Motor neuron (in vitro differentiated cells): ENCODE measurements around the gene SDK1. TPM values are rescaled to one million over a fixed set of nuclear protein-coding genes. Genes with fewer than 3 reads are reported as not detected.

Source experiments
- ATAC-seq, 8 experiments: fragments of 200-7000 bp; cut with Tn5 transposase; replicated peaks in 6 of 8; 2 replicates each; pipeline ENCODE4 v1.8.0; 2021; ENCODE audit warnings: mild to moderate bottlenecking in 8 of 8, moderate library complexity in 8 of 8
- H3K27ac ChIP-seq, 2 donors: fragments of 250-450 bp; sonication (Bioruptor Pico); 2 replicates each; pipeline ENCODE4 v1.9.0; 2021; ENCODE audit warnings: antibody characterized with exemption in 2 of 2, mild to moderate bottlenecking in 2 of 2, moderate library complexity in 1 of 2
- H3K4me1 ChIP-seq, 2 donors: fragments of 250-450 bp; sonication (Bioruptor Pico); replicated peaks in 1 of 2; 2 replicates each; pipeline ENCODE4 v1.6.1; 2021; ENCODE audit warnings: antibody characterized with exemption in 2 of 2, mild to moderate bottlenecking in 2 of 2, moderate library complexity in 1 of 2
- H3K4me3 ChIP-seq, 5 donors: fragments of 250-450 bp; sonication (Bioruptor Pico); 2 replicates each; pipeline ENCODE4 v1.9.0; 2021; ENCODE audit warnings: antibody characterized with exemption in 5 of 5, mild to moderate bottlenecking in 5 of 5, moderate library complexity in 4 of 5
- WGBS, 10 experiments: fragments of 450-650 bp; shearing (Covaris generic); methylation state at CpG; one replicate each; pipeline ENCODE4 v1.0.0; 2022; 5-methylcytosine and 5-hydroxymethylcytosine counted together
- in situ Hi-C, 9 experiments: fragments of 400-800 bp; cut with MboI; loops; one replicate each; pipeline ENCODE4 v1.15.0; 2021; ENCODE audit warnings: low sequenced_read_pairs in 9 of 9, low pct_unique_long_range_greater_than_20kb in 2 of 9; ENCODE audit not compliant: unreplicated experiment in 9 of 9
- total RNA-seq, 8 experiments: library from RNA; unstranded; fragments of 300-600 nt; gene quantifications; 2 replicates each; pipeline versions ENCODE4 v1.2.3 to v1.2.4, GENCODE V29; 2022

SDK1 gene
- total RNA-seq, 8 experiments from 2014 or later: 0.66 to 30.6 (median 8.0) TPM

DNA sequence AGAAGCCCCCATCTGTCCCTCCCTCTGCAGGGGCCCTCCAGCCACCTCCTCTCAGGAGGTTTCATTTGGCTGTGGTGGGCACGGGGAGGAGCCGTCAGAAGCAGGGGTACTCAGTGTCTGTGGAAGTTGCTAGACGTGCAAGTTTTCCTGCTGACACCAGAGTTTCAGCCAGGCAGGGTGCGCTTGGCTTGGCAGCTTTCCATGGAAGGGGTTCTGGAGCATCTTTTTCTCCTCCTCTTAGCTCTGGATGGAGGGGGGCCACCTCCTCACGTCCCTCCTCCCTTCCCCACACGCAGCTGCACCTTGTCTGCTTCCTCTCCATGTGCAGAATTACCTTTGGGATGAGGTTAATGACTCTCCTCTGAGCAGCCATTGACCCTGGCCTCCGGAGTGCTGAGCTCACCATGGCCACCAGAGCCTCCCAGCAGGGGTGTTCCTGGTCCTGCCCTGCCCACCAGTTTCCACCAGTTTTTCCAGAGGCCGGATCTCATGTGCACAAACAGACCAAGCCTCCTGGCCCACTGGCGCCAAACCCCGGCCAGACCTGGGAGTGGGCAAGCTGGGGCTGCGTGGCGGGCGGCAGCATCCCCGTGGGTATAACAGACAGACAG is 801.3 kb downstream of the SDK1 start:
- peak in 1 of 8 experiments; percentile 15 for ATAC-seq
- Histone ChIP-seq H3K4me1 (peaks cover 2 to 4% of the 10 kb centered on the region in 2 donors), H3K27ac (no peak overlapping the region), H3K4me3 (no peak overlapping the region)
- in situ Hi-C loops: no loop called here
- WGBS, 10 experiments: 54 to 100% (median 88%) methylated on average over 1 to 11 of the region's 14 CpGs; no CpG with 5 or more reads in 3 of the 10 experiments

DNA sequence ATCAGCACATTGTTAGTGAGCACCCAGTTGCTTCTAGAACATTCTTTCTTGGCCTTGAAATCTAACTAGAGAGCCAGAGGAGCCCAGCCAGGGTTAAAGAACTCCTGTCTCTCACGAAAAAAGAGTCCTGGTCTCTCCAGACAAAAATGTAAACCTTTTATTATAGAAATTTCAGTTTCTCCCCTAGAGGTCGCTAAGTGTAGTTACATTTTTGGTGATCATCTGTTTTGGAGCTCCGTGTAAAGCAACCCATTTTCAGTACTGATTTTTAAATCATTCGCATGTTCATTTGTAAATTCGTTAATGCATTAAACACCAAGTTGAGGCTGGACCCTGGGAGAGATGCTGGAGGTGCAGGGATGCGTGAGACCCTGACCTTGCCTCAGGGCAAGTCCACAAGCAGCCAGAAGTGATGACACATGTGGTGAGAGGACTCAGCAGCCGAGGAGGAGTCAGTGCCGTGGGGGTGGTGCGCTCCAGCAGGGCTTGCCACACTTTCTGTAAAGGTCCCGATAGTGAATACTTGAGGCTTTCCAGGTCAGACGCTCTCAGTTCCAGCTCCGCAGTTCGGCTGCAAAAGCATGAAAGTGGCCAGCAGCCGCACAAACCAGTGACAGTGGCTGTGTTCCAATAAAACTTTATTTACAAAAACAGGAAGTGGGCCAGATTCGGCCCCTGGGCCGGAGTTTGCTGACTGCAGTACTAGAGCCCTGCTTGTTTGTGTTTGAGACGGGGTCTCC is 802.5 kb downstream of the SDK1 start:
- WGBS, 10 experiments: 52 to 90% (median 77%) methylated on average over 1 to 10 of the region's 17 CpGs; no CpG with 5 or more reads in 1 of the 10 experiments
- Histone ChIP-seq H3K27ac (no peak overlapping the region), H3K4me3 (no peak overlapping the region), H3K4me1 (peaks cover 2 to 4% of the 10 kb centered on the region in 2 donors)
- in situ Hi-C loops: no loop called here
- ATAC-seq: no peak

DNA sequence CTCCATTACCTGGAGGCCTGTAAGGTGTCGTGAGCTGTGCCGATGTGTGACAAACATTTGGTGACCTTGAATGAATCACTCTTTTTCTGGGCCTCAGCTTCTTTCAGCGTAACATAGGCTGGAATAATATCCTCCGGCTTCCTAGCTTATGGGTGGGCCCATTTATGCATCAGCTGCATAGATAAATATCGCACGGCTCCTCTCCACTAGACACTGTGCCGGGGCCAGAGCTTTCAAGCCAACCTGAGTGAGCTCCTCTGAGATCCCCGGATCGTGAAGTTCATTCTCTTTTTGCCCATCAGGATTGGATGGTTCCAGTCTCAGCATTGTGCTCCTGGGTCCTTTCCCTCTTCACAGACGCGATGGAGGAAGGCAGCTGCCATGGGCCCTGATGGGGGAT is 806.8 kb downstream of the SDK1 start:
- Histone ChIP-seq H3K4me1 (no peaks in the 10 kb centered on the region), H3K4me3 (no peak overlapping the region), H3K27ac (no peak overlapping the region)
- peak in 1 of 8 experiments; percentile 79 for ATAC-seq
- in situ Hi-C loops: no loop called here
- 33 to 94% (median 82%) methylated on average over 1 to 7 of the region's 11 CpGs; no CpG with 5 or more reads in 3 of the 10 experiments for WGBS, 10 experiments

DNA sequence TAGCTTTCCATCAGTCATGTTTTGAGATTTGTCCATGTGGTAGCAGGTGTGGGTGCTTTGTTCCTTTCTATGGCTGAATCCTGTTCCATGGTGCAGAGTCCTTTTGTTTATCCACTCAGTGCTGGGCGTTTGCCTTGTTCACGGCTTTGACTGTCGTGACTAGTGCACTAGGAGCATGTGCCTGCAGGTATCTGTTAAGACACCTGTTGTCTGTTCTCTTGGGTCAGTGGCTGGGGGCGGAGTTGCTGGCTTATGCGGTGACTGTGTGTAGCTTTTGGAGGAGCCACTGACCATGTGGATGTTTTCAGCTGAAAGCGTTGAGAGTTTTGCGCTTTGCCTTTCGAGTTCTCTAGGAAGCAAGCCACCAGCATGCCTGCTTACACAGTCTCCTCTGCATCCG is 807.9 kb downstream of the SDK1 start:
- in situ Hi-C loops: no loop called here
- no peaks in the 10 kb centered on the region for H3K4me1 ChIP-seq
- no peak overlapping the region for H3K4me3 ChIP-seq
- WGBS, 10 experiments: 42 to 100% (median 91%) methylated on average over 1 to 9 of the region's 9 CpGs; no CpG with 5 or more reads in 3 of the 10 experiments
- peak in 1 of 8 experiments; percentile 25 for ATAC-seq
- H3K27ac ChIP-seq: no peak overlapping the region

DNA sequence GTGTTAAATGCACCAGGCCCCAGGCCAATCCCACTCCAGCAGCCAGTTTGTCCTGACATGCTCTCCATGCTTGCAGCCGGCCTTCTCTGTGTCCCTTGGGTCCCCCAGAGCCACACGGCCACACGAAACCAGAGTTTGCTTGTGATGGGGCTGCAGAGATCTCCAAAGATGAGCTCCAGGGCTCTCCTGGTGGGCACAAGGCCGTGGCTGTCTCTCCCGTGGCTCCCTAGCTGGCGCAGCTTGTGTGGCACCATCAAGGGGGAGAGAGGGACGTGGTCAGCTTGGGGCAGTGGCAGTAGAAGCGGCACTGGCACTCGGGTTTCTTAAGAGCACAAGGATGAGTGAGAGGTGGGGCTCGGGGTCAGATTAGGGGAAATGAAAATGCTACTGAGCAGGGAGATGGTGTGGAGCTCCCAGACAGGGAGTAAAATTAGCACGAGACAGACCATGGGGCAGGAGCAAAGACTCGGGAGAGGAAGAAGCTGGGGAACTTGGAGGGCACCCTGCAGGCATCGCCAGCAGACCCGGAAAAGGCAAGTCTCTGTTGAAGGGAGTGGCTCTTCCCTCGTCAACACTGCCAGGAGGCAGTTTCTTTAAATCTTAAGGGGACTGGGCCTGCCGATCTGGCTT is 808.5 kb downstream of the SDK1 start:
- no peak for ATAC-seq
- in situ Hi-C loops: no loop called here
- WGBS, 10 experiments: 5 to 100% (median 60%) methylated on average over 1 to 11 of the region's 16 CpGs; no CpG with 5 or more reads in 3 of the 10 experiments
- Histone ChIP-seq H3K4me3 (no peak overlapping the region), H3K4me1 (no peaks in the 10 kb centered on the region), H3K27ac (no peak overlapping the region)

DNA sequence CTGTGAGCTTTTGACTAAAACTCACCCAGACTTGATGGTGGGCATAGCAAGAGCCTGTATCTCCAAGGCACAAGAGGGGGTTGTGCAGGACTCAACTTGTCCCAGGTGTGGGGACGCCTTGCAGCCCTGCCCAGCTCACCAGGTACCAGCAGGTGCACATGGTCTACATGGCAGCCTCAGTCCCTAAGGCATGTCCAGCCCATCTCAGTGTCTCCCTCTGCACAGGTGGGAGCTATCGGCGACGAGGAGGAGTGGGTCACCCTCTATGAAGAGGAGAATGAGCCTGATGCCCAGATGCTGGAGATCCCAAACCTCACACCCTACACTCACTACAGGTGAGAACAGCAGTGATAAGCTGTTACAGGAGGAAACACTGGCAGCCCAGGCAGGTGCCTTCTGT is 809.4 kb downstream of the SDK1 start:
- Histone ChIP-seq H3K4me3 (no peak overlapping the region), H3K4me1 (no peaks in the 10 kb centered on the region), H3K27ac (no peak overlapping the region)
- no peak for ATAC-seq
- in situ Hi-C loops: no loop called here
- 30 to 100% methylated on average over 2 to 3 of the region's 4 CpGs; no CpG with 5 or more reads in 8 of the 10 experiments for WGBS, 10 experiments

DNA sequence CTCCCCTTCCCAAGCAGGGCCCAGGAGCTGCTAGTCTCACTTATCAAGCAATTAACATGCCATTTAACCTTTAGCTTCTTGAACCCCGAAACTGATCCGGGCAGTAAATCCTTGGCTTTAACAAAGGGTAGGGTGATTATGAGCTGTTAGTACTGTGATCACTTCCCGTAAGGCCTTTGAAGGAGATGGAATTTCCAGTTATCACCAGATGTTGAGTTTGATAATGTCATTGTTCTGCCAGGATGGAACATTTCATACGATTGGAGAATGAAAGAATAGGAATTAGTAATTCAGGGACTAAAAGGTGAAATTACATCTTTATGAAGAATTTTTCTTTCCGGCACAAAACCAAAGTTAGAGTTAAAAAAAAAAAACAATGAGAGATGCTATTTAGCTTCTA is 810.1 kb downstream of the SDK1 start:
- in situ Hi-C loops: no loop called here
- no peak for ATAC-seq
- WGBS, 10 experiments: 13 to 85% (median 73%) methylated on average over 3 to 5 of the region's 5 CpGs
- Histone ChIP-seq H3K4me1 (no peaks in the 10 kb centered on the region), H3K27ac (no peak overlapping the region), H3K4me3 (no peak overlapping the region)

DNA sequence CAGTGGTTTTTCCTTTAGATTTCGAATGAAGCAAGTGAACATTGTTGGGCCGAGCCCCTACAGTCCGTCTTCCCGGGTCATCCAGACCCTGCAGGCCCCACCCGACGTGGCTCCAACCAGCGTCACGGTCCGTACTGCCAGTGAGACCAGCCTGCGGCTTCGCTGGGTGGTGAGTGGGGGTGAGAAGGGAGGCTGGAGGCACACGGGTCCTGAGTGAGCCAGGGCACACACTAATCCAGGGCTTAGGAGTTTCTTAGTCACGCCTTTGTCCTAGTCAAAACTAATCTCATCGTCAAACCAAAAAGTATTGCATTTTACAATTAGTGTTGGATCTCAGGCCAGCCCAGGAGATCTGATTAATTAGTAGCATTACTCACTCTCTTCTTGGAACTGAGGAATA is 812.2 kb downstream of the SDK1 start:
- in situ Hi-C loops: no loop called here
- 64 to 100% (median 93%) methylated on average over 2 to 12 of the region's 14 CpGs; no CpG with 5 or more reads in 3 of the 10 experiments for WGBS, 10 experiments
- no peaks in the 10 kb centered on the region for H3K4me1 ChIP-seq

DNA sequence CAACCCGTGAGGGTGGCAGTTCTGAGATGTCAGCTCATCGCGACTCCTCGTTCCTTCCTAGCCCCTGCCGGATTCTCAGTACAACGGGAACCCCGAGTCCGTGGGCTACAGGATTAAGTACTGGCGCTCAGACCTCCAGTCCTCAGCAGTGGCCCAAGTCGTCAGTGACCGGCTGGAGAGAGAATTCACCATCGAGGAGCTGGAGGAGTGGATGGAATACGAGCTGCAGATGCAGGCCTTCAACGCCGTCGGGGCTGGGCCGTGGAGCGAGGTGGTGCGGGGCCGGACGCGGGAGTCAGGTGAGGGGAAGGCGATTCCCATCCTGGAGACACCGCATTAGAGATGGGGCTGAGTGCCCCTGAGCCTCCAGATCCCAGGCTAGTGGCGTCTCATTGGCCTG is 812.9 kb downstream of the SDK1 start:
- no peak overlapping the region for H3K27ac ChIP-seq
- 0 to 100% (median 87%) methylated on average over 1 to 9 of the region's 25 CpGs; no CpG with 5 or more reads in 3 of the 10 experiments for WGBS, 10 experiments
- H3K4me1 ChIP-seq: no peaks in the 10 kb centered on the region
- H3K4me3 ChIP-seq: no peak overlapping the region
- no peak for ATAC-seq
- in situ Hi-C loops: no loop called here

More for the DNA sequence above, 812.2 kb downstream of the SDK1 start:
- ATAC-seq: no peak
- Histone ChIP-seq H3K4me3 (no peak overlapping the region), H3K27ac (no peak overlapping the region)

DNA sequence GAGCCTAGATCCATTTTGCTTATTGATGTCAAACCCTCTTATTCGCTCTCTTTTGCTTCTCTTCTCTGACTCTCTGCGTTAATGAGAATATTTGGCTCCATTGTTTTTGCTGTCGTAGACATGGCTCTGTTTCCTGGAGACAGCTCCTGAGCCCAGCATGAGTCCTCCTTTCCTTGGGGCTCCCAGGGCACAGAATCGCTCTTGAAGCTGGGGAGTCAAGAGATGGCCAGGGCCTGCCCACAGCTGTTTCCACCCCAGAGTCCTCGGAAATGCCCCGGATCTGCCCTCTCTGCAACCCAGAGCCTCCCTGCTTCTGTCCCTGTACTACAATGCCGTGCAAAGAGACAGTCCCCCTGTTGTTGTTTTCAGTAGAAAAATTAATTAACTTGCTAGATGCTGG is 814.4 kb downstream of the SDK1 start:
- H3K4me3 ChIP-seq: no peak overlapping the region
- no peaks in the 10 kb centered on the region for H3K4me1 ChIP-seq
- in situ Hi-C loops: no loop called here
- 0 to 100% (median 66%) methylated on average over 1 to 4 of the region's 7 CpGs; no CpG with 5 or more reads in 1 of the 10 experiments for WGBS, 10 experiments
- no peak overlapping the region for H3K27ac ChIP-seq
- ATAC-seq: no peak

DNA sequence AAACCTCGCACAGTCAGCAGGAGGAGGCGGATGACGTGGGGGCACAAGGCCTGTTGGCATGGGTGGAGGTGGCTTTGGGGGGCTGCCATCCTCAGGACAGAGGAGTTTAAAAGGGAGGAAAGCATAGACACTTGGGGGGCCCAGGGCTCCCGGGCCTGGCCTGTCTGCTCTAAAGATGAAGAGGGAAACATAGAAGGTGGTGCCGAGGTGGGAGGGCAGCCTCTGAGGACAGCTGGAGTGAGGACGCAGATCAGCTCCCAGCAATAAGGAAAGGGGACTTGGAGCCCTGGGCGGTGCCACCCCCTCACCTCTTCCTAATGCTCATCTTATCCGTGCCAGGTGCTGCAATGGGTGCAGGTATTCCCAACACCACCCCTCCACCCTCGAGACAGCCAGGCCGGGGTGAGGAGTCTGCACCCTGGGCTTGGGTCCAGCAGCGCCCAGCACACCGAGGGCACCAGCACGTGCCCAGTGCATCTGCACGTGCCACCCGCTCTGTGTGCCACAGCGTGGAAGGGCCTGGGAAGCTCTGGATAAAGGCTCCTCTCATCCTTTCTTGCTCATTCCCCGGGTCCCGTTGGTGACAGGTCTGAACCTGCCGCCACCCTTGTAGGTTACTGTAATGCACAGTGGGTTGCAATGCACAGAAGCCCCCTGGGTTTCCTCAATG is 815.0 kb downstream of the SDK1 start:
- in situ Hi-C loops: no loop called here
- ATAC-seq: no peak
- 60 to 100% (median 80%) methylated on average over 1 to 5 of the region's 19 CpGs; no CpG with 5 or more reads in 5 of the 10 experiments for WGBS, 10 experiments

DNA sequence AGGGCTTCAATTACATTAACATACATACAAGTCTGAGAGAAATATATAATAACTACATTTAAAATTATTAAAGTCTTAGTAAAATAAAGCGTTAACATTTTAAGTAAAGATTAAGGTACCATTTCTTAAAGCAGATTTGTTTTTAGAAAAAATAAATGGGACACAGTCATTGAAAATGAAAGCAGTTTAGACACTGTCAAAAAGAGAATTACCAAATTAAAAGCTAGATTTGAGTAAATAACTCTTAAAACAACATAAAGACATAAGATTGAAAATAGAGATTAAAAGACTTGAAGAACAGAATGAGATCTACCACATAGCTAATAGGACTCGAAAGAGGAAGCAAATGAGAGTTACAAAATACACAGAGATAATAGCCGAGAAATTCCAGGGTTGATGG is 818.8 kb downstream of the SDK1 start:
- in situ Hi-C loops: no loop called here
- 22 to 100% (median 85%) methylated on average over 2 to 3 of the region's 3 CpGs for WGBS, 10 experiments

More for the DNA sequence above, 815.0 kb downstream of the SDK1 start:
- Histone ChIP-seq H3K4me1 (no peaks in the 10 kb centered on the region), H3K4me3 (no peak overlapping the region), H3K27ac (no peak overlapping the region)

DNA sequence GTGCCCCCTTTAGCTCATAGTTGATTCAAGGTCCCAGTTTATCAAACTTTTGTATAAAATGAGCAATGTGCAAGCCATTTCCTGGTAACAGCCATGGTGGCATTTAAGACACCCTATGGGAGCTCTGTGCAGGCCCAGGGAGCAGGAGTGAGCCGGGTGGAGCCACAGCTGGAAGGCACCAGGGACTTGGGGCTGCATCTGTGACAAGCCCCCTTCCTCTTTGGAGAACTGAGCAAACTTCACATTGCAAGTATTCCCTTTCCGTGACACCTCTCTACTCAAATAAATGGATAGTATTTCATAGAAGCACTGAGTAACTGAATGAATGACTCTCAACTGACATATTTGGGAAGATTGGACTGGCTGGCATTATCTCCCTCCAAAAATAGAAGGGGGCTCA is 822.3 kb downstream of the SDK1 start:
- Histone ChIP-seq H3K4me1 (no peaks in the 10 kb centered on the region), H3K4me3 (no peak overlapping the region), H3K27ac (no peak overlapping the region)
- in situ Hi-C loops: no loop called here
- ATAC-seq: no peak
- WGBS, 10 experiments: 0 to 100% (median 100%) methylated on average over 1 of the region's 2 CpGs; no CpG with 5 or more reads in 5 of the 10 experiments

More for the DNA sequence above, 818.8 kb downstream of the SDK1 start:
- no peak for ATAC-seq
- H3K4me3 ChIP-seq: no peak overlapping the region
- no peaks in the 10 kb centered on the region for H3K4me1 ChIP-seq
- no peak overlapping the region for H3K27ac ChIP-seq
